Progenitor cell of endocrine pancreas (in vitro differentiated cells): Measurements from ENCODE around the gene SLC17A9. TPM values are rescaled to one million over a fixed set of nuclear protein-coding genes. Genes with fewer than 3 reads are reported as not detected.

ENCODE experiments used
- DNase-seq: peaks from one replicate; pipeline ENCODE4 v3.0.0; 2021; ENCODE audit warnings: low spot score; ENCODE audit not compliant: unreplicated experiment
- H3K27ac Mint-ChIP-seq: 2 replicates; pipeline ENCODE4 v1.8.0; 2021; ENCODE audit warnings: mild to moderate bottlenecking, moderate library complexity, mixed read lengths
- H3K27me3 Mint-ChIP-seq: 2 replicates; pipeline ENCODE4 v1.8.0; 2021; ENCODE audit warnings: mixed read lengths
- H3K36me3 Mint-ChIP-seq: 2 replicates; pipeline ENCODE4 v1.8.0; 2022; ENCODE audit warnings: mixed read lengths; ENCODE audit not compliant: insufficient read depth
- H3K4me1 Mint-ChIP-seq: 2 replicates; pipeline ENCODE4 v1.8.0; 2021; ENCODE audit warnings: low read depth, mixed read lengths
- H3K4me3 Mint-ChIP-seq: 2 replicates; pipeline ENCODE4 v1.8.0; 2021; ENCODE audit warnings: low read depth, mild to moderate bottlenecking, moderate library complexity, mixed read lengths
- H3K9me3 Mint-ChIP-seq: 2 replicates; pipeline ENCODE4 v1.8.0; 2021; ENCODE audit warnings: low read depth, mixed read lengths
- total RNA-seq: library from RNA; stranded (reverse); gene quantifications from 2 replicates; pipeline ENCODE4 v1.2.1, GENCODE V29; 2021
- TF ChIP-seq, protein P1 (sequence below): fragments of 200-600 bp; sonication (generic); IDR thresholded peaks from one replicate; pipeline ENCODE4 v1.5.0; 2021; ENCODE audit warnings: antibody characterized with exemption, mild to moderate bottlenecking; ENCODE audit not compliant: unreplicated experiment

SLC17A9 gene
- total RNA-seq, 1 donor from 2014 or later: 8.0 TPM

DNA sequence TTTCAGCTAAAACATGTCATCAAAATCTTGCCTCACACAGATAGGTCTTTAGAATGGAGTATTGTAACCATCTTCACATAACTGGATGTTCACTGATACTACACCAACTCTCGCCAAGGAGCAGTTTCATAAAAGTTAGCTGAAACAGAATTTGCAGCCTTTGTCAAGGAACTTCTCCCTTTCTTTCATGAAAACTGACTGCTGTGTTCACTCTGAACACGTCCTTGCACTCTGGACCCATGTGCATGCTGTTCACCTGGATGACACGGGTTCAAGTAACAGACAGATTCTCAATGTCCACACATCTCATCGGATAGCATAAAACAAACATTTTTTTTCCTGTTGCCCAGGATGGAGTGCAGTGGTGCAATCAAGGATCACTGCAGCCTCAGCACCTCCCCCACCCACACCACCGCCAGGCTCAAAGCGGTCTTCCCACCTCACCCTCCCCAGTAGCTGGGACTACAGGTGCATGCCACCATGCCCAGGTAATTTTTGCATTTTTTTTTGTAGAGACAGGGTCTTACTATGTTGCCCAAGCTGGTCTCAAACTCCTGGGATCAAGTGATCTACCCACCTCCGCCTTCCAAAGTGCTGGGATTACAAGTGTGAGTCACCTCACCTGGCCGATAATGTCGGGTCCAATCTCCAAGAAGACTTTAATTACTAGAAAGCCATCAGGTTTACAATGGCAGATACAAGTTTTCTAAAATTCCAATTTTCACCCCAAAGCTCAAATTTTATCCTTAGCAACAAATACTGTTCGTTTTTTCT is 35.6 kb upstream of the SLC17A9 start:
- Mint-ChIP-seq H3K27ac (peak overlapping the region; percentile 91), H3K9me3 (no peaks in the 10 kb centered on the region), H3K4me1 (peaks cover 50% of the 10 kb centered on the region), H3K36me3 (no peaks in the 10 kb centered on the region), H3K4me3 (no peak overlapping the region), H3K27me3 (no peaks in the 10 kb centered on the region)
- TF ChIP-seq, protein P1, sequence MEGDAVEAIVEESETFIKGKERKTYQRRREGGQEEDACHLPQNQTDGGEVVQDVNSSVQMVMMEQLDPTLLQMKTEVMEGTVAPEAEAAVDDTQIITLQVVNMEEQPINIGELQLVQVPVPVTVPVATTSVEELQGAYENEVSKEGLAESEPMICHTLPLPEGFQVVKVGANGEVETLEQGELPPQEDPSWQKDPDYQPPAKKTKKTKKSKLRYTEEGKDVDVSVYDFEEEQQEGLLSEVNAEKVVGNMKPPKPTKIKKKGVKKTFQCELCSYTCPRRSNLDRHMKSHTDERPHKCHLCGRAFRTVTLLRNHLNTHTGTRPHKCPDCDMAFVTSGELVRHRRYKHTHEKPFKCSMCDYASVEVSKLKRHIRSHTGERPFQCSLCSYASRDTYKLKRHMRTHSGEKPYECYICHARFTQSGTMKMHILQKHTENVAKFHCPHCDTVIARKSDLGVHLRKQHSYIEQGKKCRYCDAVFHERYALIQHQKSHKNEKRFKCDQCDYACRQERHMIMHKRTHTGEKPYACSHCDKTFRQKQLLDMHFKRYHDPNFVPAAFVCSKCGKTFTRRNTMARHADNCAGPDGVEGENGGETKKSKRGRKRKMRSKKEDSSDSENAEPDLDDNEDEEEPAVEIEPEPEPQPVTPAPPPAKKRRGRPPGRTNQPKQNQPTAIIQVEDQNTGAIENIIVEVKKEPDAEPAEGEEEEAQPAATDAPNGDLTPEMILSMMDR: no peak
- no peak for DNase-seq

DNA sequence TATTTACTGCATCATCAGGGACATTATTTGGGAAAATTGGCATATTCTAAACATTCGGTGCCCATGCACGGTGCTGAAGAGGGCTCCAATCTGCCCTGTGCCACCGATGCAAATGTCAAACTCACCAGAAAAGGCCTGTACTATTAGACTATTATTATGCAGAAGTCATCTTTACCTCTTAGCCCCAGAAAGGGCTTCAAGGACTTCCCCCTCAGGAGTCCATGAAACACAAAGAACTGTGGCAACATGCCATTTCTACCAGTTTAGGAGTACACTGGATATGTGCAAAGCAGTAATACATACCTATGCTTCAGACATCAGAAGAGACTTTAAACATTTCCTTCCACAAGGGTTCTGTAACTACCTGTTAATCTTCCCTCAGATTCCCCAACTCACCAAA is 34.8 kb upstream of the SLC17A9 start:
- H3K4me3 Mint-ChIP-seq: no peak overlapping the region
- H3K27ac Mint-ChIP-seq: no peak overlapping the region
- H3K36me3 Mint-ChIP-seq: no peaks in the 10 kb centered on the region
- TF ChIP-seq, protein P1: no peak
- peaks cover 53% of the 10 kb centered on the region for H3K4me1 Mint-ChIP-seq
- no peaks in the 10 kb centered on the region for H3K27me3 Mint-ChIP-seq
- no peak for DNase-seq
- no peaks in the 10 kb centered on the region for H3K9me3 Mint-ChIP-seq

DNA sequence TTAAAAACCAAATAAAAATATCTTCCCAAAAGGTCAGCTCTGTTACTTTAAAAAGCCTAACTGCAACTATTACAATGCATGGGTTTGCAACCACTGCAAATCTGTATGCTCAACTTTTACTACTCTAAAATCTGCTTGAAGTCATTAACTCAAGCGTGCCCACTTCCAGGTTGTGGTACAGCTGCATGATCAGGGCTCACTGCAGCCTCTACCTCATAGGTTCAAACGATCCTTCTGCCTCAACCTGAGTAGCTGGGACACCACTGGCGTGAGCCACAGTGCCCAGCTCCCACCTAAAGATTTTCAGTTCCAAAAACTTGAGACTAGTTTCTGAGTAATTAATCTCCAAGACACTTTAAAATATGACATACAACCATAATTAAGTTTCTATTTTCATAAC is 34.4 kb upstream of the SLC17A9 start:
- H3K9me3 Mint-ChIP-seq: no peaks in the 10 kb centered on the region
- no peak overlapping the region for H3K4me3 Mint-ChIP-seq
- H3K4me1 Mint-ChIP-seq: peaks cover 51% of the 10 kb centered on the region
- no peaks in the 10 kb centered on the region for H3K36me3 Mint-ChIP-seq
- H3K27me3 Mint-ChIP-seq: no peaks in the 10 kb centered on the region
- no peak overlapping the region for H3K27ac Mint-ChIP-seq
- TF ChIP-seq, protein P1: no peak
- DNase-seq: no peak

DNA sequence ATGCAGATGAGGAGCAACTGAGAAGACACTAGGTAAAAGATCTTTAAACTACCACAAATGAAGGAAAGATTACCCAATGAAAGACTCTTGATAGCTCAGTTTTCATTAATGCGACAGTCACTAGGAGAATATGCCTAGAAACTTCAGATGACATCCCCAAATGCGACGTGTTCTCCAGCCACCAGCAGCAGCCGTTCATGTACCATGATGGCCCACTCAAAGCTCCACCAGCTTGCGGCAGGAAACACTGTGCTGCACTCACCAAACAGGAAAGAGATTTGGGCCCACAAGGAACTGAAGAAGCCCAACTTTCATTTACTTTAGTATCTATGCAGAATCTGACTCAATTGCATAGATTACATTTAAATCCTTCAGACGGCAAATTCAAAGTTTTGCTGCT is 33.7 kb upstream of the SLC17A9 start:
- H3K4me3 Mint-ChIP-seq: no peak overlapping the region
- TF ChIP-seq, protein P1: no peak
- no peaks in the 10 kb centered on the region for H3K27me3 Mint-ChIP-seq
- H3K4me1 Mint-ChIP-seq: peaks cover 49% of the 10 kb centered on the region
- no peaks in the 10 kb centered on the region for H3K9me3 Mint-ChIP-seq
- H3K36me3 Mint-ChIP-seq: no peaks in the 10 kb centered on the region
- no peak for DNase-seq
- peak overlapping the region; percentile 29 for H3K27ac Mint-ChIP-seq

DNA sequence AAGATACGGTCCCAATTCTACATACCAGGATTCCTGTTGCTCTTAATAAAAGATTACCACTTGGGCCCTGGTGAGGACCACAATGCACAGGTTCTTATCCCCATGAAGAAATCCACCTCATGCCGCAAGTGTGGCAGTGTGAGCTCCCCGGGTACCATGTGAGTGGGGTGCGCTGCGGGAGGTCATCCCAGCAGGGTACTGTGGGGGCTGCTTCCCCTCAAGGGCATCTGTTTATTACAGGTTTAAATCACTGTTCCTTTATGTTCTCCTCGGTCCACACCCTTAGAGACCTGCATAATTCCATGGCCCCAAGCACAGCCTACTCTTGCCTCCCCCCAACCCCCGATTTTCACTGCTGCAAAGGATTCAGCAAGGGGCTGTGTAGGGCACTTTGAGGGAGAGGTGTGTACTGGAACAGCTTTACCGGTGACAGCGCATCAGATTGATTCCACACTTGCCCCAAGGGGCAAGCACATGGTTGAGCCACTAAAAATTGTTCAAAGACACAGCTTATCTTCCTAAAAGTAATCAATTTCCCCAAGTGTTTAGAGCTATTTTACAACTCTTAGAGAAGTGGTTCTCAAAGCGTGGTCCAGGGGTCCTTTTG is 32.4 kb upstream of the SLC17A9 start:
- Mint-ChIP-seq H3K9me3 (no peaks in the 10 kb centered on the region), H3K4me1 (peaks cover 55% of the 10 kb centered on the region), H3K27me3 (no peaks in the 10 kb centered on the region), H3K36me3 (no peaks in the 10 kb centered on the region), H3K4me3 (no peak overlapping the region), H3K27ac (peak overlapping the region; percentile 56)
- TF ChIP-seq, protein P1: no peak
- DNase-seq: no peak
